GM12801 (cell line): ENCODE data around the gene PARD3.

Experiments
- CTCF ChIP-seq: IDR thresholded peaks from one replicate; pipeline ENCODE4 v1.5.1; 2011; ENCODE audit warnings: control low read depth; ENCODE audit not compliant: insufficient read length; ENCODE audit errors: extremely low read depth

The PARD3 gene

GRCh38 chr10:34802692-34803091 is 12.4 kb downstream of the PARD3 start:
- no peak for TF ChIP-seq CTCF

- no peak for TF ChIP-seq CTCF
Observed at GRCh38 chr10:34801097-34801733, 13.9 kb downstream of the PARD3 start.

DNA sequence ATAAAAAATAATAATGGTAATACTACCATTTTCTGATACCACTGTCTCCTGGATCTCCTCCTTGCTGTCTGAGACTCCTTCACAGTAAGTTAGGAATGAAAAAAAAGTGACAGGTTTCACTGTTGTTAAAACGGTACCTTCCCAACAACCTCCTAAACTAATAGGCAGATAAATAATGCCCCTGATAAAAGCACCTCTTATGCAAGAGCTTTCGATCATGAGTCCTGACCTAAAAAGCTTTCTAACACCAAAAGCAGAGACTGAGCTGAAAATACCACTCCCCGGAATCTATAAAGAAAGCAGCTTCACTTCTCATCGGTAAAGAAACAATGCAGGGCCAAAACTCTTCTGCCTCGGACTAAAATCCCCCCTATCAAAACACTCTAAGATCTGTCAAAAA is 14.5 kb downstream of the PARD3 start:
- TF ChIP-seq CTCF = no peak

DNA sequence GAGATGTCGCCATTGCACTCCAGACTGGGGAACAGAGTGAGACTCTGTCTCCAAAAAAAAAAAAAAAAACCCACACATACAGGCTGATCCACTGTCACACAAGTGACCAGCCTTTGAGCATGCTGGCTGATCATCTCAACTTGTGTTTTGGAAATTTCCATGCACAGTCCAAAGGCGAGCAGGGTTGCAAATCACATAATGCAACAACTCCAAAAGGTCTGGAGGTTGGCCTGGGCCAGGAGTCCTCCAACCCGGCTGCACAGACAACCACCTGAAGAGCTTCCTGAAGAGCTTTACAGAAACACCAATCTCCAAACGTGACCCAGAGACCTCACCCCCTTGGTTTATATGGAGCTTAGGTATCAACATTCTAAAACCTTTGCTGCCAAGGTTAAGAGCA is 16.4 kb downstream of the PARD3 start:
- TF ChIP-seq CTCF = no peak

GRCh38 chr10:34797155-34797554 is 17.9 kb downstream of the PARD3 start:
- TF ChIP-seq CTCF = no peak

DNA sequence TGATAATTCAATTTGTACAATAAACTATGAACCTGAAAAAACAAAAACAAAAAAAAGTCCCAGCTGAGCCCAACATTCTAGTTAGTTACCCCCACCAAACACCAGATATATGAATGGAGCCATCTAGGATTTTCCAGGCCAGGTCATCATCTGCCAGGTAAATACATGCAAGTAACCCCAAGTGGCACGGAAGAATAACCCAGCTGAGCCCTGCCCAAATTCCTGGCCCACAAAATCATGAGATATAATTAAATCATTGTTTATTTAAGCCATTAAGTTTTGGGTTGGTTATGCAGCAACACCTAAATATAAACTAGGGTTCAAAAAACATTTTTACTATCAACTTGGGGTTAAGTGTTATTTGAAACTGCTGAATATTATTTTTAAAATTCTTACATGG is 19.0 kb downstream of the PARD3 start:
- TF ChIP-seq CTCF = no peak

DNA sequence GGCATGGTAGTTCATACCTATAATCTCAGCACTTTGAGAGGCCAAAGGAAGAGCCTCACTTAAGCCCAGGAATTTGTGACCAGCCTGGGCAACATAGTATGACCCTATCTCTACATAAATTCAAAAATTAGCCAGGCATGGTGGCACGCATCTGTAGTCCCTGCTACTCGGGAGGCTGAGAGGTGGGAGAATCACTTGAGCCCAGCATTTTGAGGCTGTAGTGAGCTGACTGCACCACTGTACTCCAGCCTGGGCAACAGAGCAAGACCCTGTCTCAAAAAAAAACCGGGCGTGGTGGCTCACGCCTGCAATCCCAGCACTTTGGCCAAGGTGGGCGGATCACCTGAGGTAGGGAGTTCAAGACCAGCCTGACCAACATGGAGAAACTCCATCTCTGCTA is 19.8 kb downstream of the PARD3 start:
- TF ChIP-seq CTCF = no peak
